ENCODE measurements around the gene LPAR2.
"Not testable (repeated sequence)": the region's sequence is repeated elsewhere in the genome, so short reads cannot be mapped to it uniquely, and the experiment has no call there.

Gene LPAR2

GRCh38 chr19:19630062-19630414, 2.0 kb upstream of the LPAR2 start:
- no peak for DNase-seq

DNA sequence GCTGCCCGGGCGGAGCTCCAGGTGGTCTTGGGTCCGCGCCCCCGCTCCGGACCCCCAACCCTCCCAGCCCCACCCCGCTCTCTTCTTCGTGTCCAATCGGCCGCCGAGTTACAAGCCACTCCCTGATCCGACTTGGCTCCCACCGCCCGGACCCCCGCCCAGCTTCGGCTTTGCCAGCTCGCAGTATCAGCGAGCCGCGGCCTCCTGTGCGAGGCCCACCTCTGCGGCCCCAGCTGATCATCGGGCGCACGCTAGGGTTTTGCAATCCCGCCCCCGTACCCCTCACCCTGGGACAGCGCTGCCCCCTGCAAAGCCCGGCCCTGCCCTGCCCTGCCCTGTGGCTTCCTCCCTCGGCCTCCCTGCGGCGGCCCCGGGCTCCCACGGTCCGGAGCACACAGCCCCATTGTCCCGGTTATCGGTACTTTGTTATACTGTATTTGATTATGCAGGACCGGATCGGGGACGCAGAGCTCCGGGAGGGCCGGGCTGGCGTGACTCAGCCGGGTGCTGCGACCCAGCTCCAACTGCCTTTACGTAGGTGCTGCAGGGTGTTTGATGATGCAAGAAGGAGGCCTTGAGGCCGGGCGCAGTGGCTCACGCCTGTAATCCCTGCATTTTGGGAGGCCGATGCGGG, 598 bp upstream of the LPAR2 start:
- DNase-seq: no peak

- DNase-seq: no peak
These were observed 1.2 kb downstream of the LPAR2 start for GRCh38 chr19:19626516-19627472.

- no peak for DNase-seq
These were observed 3.9 kb downstream of the LPAR2 start for GRCh38 chr19:19624032-19624570.

- no peak for DNase-seq
These were observed 4.6 kb downstream of the LPAR2 start for GRCh38 chr19:19623383-19623782.

DNA sequence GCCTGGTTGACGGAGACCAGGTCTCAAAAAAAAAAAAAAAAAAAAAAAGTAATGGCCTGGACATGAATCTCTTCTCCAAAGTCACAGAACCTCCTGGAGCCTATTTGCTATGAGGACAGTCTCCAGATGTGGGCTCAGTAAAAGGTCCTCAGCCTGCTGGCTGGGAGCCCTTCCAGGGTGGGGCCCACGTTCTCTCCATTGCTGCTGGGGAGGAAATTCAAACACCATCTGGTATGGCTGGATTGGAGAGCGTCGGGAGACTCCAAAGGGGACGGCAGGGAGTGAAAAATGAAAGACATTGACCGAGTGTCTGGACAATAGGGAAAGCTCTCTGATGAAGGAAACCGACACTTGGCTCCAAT, 8.2 kb downstream of the LPAR2 start:
- DNase-seq: no peak

- DNase-seq: no peak
These were observed 8.7 kb downstream of the LPAR2 start for GRCh38 chr19:19619181-19619848.

GRCh38 chr19:19618219-19619051, 9.6 kb downstream of the LPAR2 start, which contains the start of gene PBX4:
TSS of gene PBX4 (minus strand) at chr19:19618687. CDS start at chr19:19618629, 58 bp downstream.
- DNase-seq: peak; percentile 91

- DNase-seq: no peak
These were observed 12.9 kb downstream of the LPAR2 start for GRCh38 chr19:19615086-19615485.

GRCh38 chr19:19613506-19613905, 14.5 kb downstream of the LPAR2 start:
- DNase-seq: no peak

DNA sequence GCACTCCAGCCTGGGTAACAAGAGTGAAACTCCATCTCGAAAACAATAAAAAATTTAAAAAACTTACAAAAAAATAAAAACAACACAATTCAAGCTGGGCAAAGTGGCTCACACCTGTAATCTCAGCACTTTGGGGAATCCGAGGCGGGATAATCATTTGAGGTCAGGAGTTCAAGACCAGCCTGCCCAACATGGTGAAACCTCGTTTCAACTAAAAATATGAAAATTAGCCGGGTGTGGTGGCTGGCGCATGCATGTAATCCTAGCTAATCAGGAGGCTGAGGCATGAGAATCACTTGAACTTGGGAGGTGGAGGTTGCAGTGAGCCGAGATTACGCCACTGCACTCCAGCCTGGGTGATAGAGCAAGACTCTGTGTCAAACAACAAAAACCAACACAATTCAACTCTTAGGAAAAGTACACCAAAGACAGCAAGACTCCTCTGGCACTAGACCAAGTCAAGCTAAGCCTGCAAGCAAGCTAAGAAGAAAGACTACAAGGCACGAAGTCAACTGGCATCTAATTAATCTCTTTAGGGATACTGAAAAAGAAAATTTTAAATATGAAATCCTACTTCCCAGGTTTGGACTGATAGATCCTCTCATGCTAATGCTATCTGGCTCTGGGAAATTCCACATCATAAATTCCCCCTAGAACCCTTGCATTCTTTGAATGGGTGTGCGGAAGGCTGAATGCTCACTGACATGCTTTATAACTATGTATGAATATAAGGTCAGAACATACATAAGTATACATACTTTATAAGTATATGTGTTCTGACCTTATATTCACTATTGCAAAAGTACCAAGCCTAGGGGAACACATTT, 17.4 kb downstream of the LPAR2 start:
- DNase-seq: no peak

DNA sequence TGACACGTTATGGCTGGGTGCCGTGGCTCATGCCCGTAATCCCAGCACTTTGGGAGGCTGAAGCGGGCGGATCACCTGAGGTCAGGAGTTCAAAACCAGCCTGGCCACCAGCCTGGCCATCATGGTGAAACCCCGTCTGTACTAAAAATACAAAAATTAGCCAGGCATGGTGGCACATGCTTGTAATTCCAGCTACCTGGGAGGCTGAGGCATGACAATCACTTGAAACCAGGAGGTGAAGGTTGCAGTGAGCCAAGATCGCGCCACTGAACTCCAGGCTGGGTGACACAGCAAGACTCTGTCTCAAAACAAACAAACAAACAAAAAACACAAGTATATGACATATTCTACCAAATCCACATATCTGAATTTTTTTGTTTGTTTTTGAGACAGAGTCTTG, 21.3 kb downstream of the LPAR2 start:
- not testable (repeated sequence) for DNase-seq

- no peak for DNase-seq
These were observed 22.0 kb downstream of the LPAR2 start for GRCh38 chr19:19606021-19606420.

DNA sequence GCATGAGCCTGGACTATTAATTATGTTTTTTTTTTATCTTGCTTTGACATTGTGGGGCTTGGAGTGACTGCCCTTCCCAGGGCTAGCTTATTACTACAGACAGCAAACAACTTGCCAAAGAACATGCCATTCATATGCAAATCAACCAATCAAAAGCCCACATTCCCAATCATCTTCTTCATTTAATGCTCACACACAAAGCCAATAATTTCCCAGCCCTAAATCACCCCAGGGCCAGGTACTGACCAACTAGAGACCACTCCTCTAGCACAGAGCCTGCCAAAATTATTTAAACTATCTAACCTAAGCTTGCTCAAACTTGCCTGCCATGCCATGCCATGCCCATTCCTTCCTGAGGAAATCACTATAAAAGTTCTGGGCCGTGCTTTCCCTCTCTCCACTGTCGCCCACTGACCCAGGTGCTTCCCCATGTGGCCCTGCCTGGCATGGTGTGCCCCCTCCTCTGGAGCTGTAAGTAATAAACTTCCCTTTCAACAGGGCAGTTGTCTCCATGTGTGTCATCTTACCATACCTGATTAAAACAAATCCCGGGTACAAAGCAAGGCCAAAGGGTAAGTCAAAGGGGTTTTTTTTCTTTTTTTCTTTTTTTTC, 25.2 kb downstream of the LPAR2 start:
- DNase-seq: no peak

DNA sequence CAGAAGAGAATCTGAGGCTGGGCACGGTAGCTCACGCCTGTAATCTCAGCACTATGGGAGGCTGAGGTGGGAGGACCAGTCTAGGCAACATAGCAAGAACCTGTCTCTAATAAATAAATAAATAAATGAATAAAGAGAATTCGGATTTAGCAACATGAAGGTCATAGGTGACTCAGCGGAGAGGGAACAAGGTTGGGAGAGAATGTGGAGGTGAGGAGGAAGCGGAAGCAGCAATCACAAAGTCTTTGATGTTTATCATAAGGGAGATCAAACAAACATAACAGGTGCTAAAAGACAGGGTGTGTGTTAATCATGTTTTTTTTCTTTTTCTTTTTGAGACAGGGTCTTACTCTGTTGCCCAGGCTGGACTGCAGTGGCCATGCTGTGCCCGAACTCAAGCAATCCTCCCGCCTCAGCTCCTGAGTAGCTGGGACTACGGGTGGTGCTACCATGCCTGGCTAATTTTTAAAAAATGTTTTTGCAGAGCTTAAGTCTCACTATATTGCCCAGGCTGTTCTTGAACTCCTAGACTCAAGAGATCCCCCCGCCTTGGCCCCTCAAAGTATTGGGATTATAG, 25.8 kb downstream of the LPAR2 start:
- no peak for DNase-seq

GRCh38 chr19:19600793-19601330, 27.2 kb downstream of the LPAR2 start:
- no peak for DNase-seq

GRCh38 chr19:19598728-19599451, 29.1 kb downstream of the LPAR2 start:
- not testable (repeated sequence) for DNase-seq

GRCh38 chr19:19597809-19598306, 30.2 kb downstream of the LPAR2 start:
- DNase-seq: no peak

DNA sequence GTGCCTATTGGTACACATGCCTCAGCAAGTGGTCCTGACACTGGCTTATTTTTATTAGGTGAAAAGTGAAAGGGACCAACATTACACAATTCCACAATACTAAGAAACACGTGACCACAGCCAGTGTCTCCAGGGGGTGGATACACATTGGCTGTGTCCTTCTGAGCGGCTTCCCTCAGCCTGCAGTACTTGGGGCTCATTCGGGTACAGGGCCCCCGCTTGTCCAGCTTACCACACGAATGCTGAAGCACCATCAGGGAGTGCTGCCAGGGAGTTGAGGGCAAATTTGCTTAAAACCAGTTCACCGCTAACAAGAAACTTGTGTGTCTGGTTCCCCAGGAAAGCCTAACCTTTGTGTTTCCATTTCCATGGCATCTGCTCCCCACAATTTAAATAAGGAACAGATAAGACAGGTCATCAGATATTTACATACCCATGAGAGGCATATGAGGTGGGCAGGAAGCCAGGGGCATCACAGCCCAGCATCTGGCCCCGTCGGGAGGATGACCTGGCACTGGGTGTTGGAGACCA, 32.8 kb downstream of the LPAR2 start:
- no peak for DNase-seq
